ENCODE measurements around the gene PRCD.
A peak's percentile ranks its signal among the peaks of the same experiment; 100 is the strongest.

GRCh38 chr17:76501018-76501826 lies 38.6 kb upstream of the PRCD start, which contains the start of gene RHBDF2:
- peak; percentile 28 to 94 for TF ChIP-seq POLR2A (IDR thresholded peaks at IDR 0.05)
- TF ChIP-seq CTCF (IDR thresholded peaks at IDR 0.05) = no peak
